ENCODE measurements around the gene FKRP.

The FKRP gene

GRCh38 chr19:46723023-46723461 is 22.8 kb upstream of the FKRP start:
- Histone ChIP-seq H3K18ac (ENCODE audit: low read length) (no peak overlapping the region), H3K79me1 (ENCODE audit: low read depth, low read length) (peaks cover 7% of the 10 kb centered on the region), H3K27ac (replicated peaks; ENCODE audit: low read length) (no peak overlapping the region), H2BK120ac (ENCODE audit: low read depth, low read length) (no peak overlapping the region), H3K14ac (ENCODE audit: low read length) (no peak overlapping the region), H3K27me3 (ENCODE audit: control insufficient read depth in 3 of 3, insufficient read depth in 3 of 3, low read depth in 1 of 3, low read length in 3 of 3) (no peaks in the 10 kb centered on the region), H3K4me2 (ENCODE audit: insufficient read depth, low read length, poor library complexity, severe bottlenecking) (no peak overlapping the region), H2AFZ (ENCODE audit: low read length) (no peak overlapping the region), H3K4me3 (ENCODE audit: low read length in 2 of 2) (no peak overlapping the region), H2BK12ac (ENCODE audit: low read length) (no peak overlapping the region), H4K91ac (ENCODE audit: low read depth, low read length, poor library complexity) (no peak overlapping the region), H3K9ac (ENCODE audit: low read depth, low read length, poor library complexity) (no peak overlapping the region), H3K4me1 (ENCODE audit: control insufficient read depth in 2 of 2, insufficient read depth in 1 of 2, low read depth in 1 of 2, low read length in 2 of 2) (no peaks in the 10 kb centered on the region), H3K9me3 (replicated peaks in 1 of 2; ENCODE audit: control insufficient read depth in 2 of 2, insufficient read depth in 1 of 2, low read depth in 1 of 2, low read length in 2 of 2) (no peaks in the 10 kb centered on the region), H2AK5ac (ENCODE audit: low read depth, low read length) (no peak overlapping the region), H4K8ac (ENCODE audit: low read depth, low read length) (peak overlapping the region; percentile 43), H2BK15ac (ENCODE audit: low read length) (no peak overlapping the region), H3K36me3 (replicated peaks in 1 of 2; ENCODE audit: control insufficient read depth in 2 of 2, insufficient read depth in 2 of 2, low read length in 2 of 2) (peaks cover 82 to 99% of the 10 kb centered on the region in 2 donors), H3K23ac (ENCODE audit: low read depth, low read length, poor library complexity) (peak overlapping the region; percentile 73), H3K4ac (ENCODE audit: low read length) (no peak overlapping the region), H2BK5ac (ENCODE audit: low read length) (peak overlapping the region; percentile 24)
- WGBS, 2 donors (ENCODE audit: extremely low coverage in 2 of 2, insufficient read length in 2 of 2, insufficient replicate concordance in 1 of 2), result no CpG with 5 or more reads among the region's 16 CpGs
- DNase-seq (ENCODE audit: low spot score), result no peak

- Histone ChIP-seq H3K27me3 (ENCODE audit: control insufficient read depth in 3 of 3, insufficient read depth in 3 of 3, low read depth in 1 of 3, low read length in 3 of 3) (no peaks in the 10 kb centered on the region), H3K4me1 (ENCODE audit: control insufficient read depth in 2 of 2, insufficient read depth in 1 of 2, low read depth in 1 of 2, low read length in 2 of 2) (no peaks in the 10 kb centered on the region), H3K9ac (ENCODE audit: low read depth, low read length, poor library complexity) (no peak overlapping the region), H3K27ac (replicated peaks; ENCODE audit: low read length) (no peak overlapping the region), H2AK5ac (ENCODE audit: low read depth, low read length) (no peak overlapping the region), H2BK120ac (ENCODE audit: low read depth, low read length) (no peak overlapping the region), H2AFZ (ENCODE audit: low read length) (no peak overlapping the region), H3K79me1 (ENCODE audit: low read depth, low read length) (peaks cover 8% of the 10 kb centered on the region), H3K23ac (ENCODE audit: low read depth, low read length, poor library complexity) (no peak overlapping the region), H2BK5ac (ENCODE audit: low read length) (peak overlapping the region; percentile 24), H4K91ac (ENCODE audit: low read depth, low read length, poor library complexity) (no peak overlapping the region), H2BK15ac (ENCODE audit: low read length) (no peak overlapping the region), H3K14ac (ENCODE audit: low read length) (no peak overlapping the region), H3K4me3 (ENCODE audit: low read length in 2 of 2) (no peak overlapping the region), H3K9me3 (replicated peaks in 1 of 2; ENCODE audit: control insufficient read depth in 2 of 2, insufficient read depth in 1 of 2, low read depth in 1 of 2, low read length in 2 of 2) (no peaks in the 10 kb centered on the region), H3K4me2 (ENCODE audit: insufficient read depth, low read length, poor library complexity, severe bottlenecking) (no peak overlapping the region), H2BK12ac (ENCODE audit: low read length) (no peak overlapping the region), H3K4ac (ENCODE audit: low read length) (no peak overlapping the region), H3K36me3 (replicated peaks in 1 of 2; ENCODE audit: control insufficient read depth in 2 of 2, insufficient read depth in 2 of 2, low read length in 2 of 2) (peaks cover 87 to 99% of the 10 kb centered on the region in 2 donors), H4K8ac (ENCODE audit: low read depth, low read length) (no peak overlapping the region), H3K18ac (ENCODE audit: low read length) (no peak overlapping the region)
- DNase-seq (ENCODE audit: low spot score), result no peak
- no CpG with 5 or more reads among the region's 6 CpGs for WGBS, 2 donors (ENCODE audit: extremely low coverage in 2 of 2, insufficient read length in 2 of 2, insufficient replicate concordance in 1 of 2)
Measured at GRCh38 chr19:46723471-46723870, 22.4 kb upstream of the FKRP start.

- H4K91ac ChIP-seq (ENCODE audit: low read depth, low read length, poor library complexity), result no peak overlapping the region
- H3K9ac ChIP-seq (ENCODE audit: low read depth, low read length, poor library complexity), result no peak overlapping the region
- H3K4me3 ChIP-seq (ENCODE audit: low read length in 2 of 2), result peak overlapping the region in 1 of 2 donors; percentile 61
- H2BK15ac ChIP-seq (ENCODE audit: low read length), result no peak overlapping the region
- no peaks in the 10 kb centered on the region for H3K27me3 ChIP-seq (ENCODE audit: control insufficient read depth in 3 of 3, insufficient read depth in 3 of 3, low read depth in 1 of 3, low read length in 3 of 3)
- H3K4me1 ChIP-seq (ENCODE audit: control insufficient read depth in 2 of 2, insufficient read depth in 1 of 2, low read depth in 1 of 2, low read length in 2 of 2), result no peaks in the 10 kb centered on the region
- no peak overlapping the region for H2BK120ac ChIP-seq (ENCODE audit: low read depth, low read length)
- H3K27ac ChIP-seq (replicated peaks; ENCODE audit: low read length), result no peak overlapping the region
- peak overlapping the region; percentile 24 for H2BK5ac ChIP-seq (ENCODE audit: low read length)
- H4K8ac ChIP-seq (ENCODE audit: low read depth, low read length), result no peak overlapping the region
- no peak overlapping the region for H3K4ac ChIP-seq (ENCODE audit: low read length)
- H3K36me3 ChIP-seq (replicated peaks in 1 of 2; ENCODE audit: control insufficient read depth in 2 of 2, insufficient read depth in 2 of 2, low read length in 2 of 2), result peaks cover 89 to 99% of the 10 kb centered on the region in 2 donors
- no CpG with 5 or more reads among the region's 20 CpGs for WGBS, 2 donors (ENCODE audit: extremely low coverage in 2 of 2, insufficient read length in 2 of 2, insufficient replicate concordance in 1 of 2)
- no peak overlapping the region for H2BK12ac ChIP-seq (ENCODE audit: low read length)
- no peak for DNase-seq (ENCODE audit: low spot score)
- H3K23ac ChIP-seq (ENCODE audit: low read depth, low read length, poor library complexity), result peak overlapping the region; percentile 89
- H3K79me1 ChIP-seq (ENCODE audit: low read depth, low read length), result peaks cover 11% of the 10 kb centered on the region
- no peak overlapping the region for H3K4me2 ChIP-seq (ENCODE audit: insufficient read depth, low read length, poor library complexity, severe bottlenecking)
- H3K14ac ChIP-seq (ENCODE audit: low read length), result peak overlapping the region; percentile 82
- H3K18ac ChIP-seq (ENCODE audit: low read length), result no peak overlapping the region
- no peaks in the 10 kb centered on the region for H3K9me3 ChIP-seq (replicated peaks in 1 of 2; ENCODE audit: control insufficient read depth in 2 of 2, insufficient read depth in 1 of 2, low read depth in 1 of 2, low read length in 2 of 2)
- H2AFZ ChIP-seq (ENCODE audit: low read length), result no peak overlapping the region
- H2AK5ac ChIP-seq (ENCODE audit: low read depth, low read length), result no peak overlapping the region
Measured at GRCh38 chr19:46724468-46724867, 21.4 kb upstream of the FKRP start.

- Histone ChIP-seq H3K27me3 (ENCODE audit: control insufficient read depth in 3 of 3, insufficient read depth in 3 of 3, low read depth in 1 of 3, low read length in 3 of 3) (no peaks in the 10 kb centered on the region), H2AFZ (ENCODE audit: low read length) (no peak overlapping the region), H2BK120ac (ENCODE audit: low read depth, low read length) (no peak overlapping the region), H3K14ac (ENCODE audit: low read length) (no peak overlapping the region), H3K23ac (ENCODE audit: low read depth, low read length, poor library complexity) (peak overlapping the region; percentile 63), H3K4ac (ENCODE audit: low read length) (no peak overlapping the region), H2BK5ac (ENCODE audit: low read length) (no peak overlapping the region), H3K79me1 (ENCODE audit: low read depth, low read length) (peaks cover 11% of the 10 kb centered on the region), H4K8ac (ENCODE audit: low read depth, low read length) (no peak overlapping the region), H2AK5ac (ENCODE audit: low read depth, low read length) (no peak overlapping the region), H2BK15ac (ENCODE audit: low read length) (no peak overlapping the region), H3K36me3 (replicated peaks in 1 of 2; ENCODE audit: control insufficient read depth in 2 of 2, insufficient read depth in 2 of 2, low read length in 2 of 2) (peaks cover 93 to 100% of the 10 kb centered on the region in 2 donors), H3K27ac (replicated peaks; ENCODE audit: low read length) (no peak overlapping the region), H3K4me1 (ENCODE audit: control insufficient read depth in 2 of 2, insufficient read depth in 1 of 2, low read depth in 1 of 2, low read length in 2 of 2) (no peaks in the 10 kb centered on the region), H3K9ac (ENCODE audit: low read depth, low read length, poor library complexity) (no peak overlapping the region), H3K9me3 (replicated peaks in 1 of 2; ENCODE audit: control insufficient read depth in 2 of 2, insufficient read depth in 1 of 2, low read depth in 1 of 2, low read length in 2 of 2) (no peaks in the 10 kb centered on the region), H2BK12ac (ENCODE audit: low read length) (no peak overlapping the region), H3K4me3 (ENCODE audit: low read length in 2 of 2) (no peak overlapping the region), H3K4me2 (ENCODE audit: insufficient read depth, low read length, poor library complexity, severe bottlenecking) (no peak overlapping the region), H4K91ac (ENCODE audit: low read depth, low read length, poor library complexity) (no peak overlapping the region), H3K18ac (ENCODE audit: low read length) (no peak overlapping the region)
- no peak for DNase-seq (ENCODE audit: low spot score)
- no CpG with 5 or more reads among the region's 26 CpGs for WGBS, 2 donors (ENCODE audit: extremely low coverage in 2 of 2, insufficient read length in 2 of 2, insufficient replicate concordance in 1 of 2)
Measured at GRCh38 chr19:46725036-46725820, 20.6 kb upstream of the FKRP start.
